HCT116 (cell line): Measurements from ENCODE around the gene PSTPIP2. TPM values are rescaled to one million over a fixed set of nuclear protein-coding genes. Genes with fewer than 3 reads are reported as not detected.

Source experiments
- ATAC-seq: fragments of 200-7000 bp; cut with Tn5 transposase; 2 replicates; pipeline ENCODE4 v1.9.1; 2020; ENCODE audit warnings: mild to moderate bottlenecking, moderate library complexity
- BruUV-seq: library from RNA; stranded (reverse); fragments of 400-500 nt; replicated peaks from 2 replicates; lab custom pipeline; 2021; lab: Mats Ljungman, UMichigan
- CTCF ChIA-PET: fragments of 300-600 bp; sonication (Branson Sonifier 250); formaldehyde crosslinking; loops from one replicate; lab custom pipeline; 2021; ENCODE audit warnings: antibody characterized with exemption; lab: Charles Lee
- POLR2A ChIA-PET: fragments of 300-600, 350-600 bp; sonication (Branson Sonifier 250); formaldehyde crosslinking; loops from one replicate; lab custom pipeline; 2021; ENCODE audit warnings: antibody characterized with exemption; lab: Charles Lee
- RAD21 ChIA-PET, 2 experiments: fragments of 300-600 bp; sonication (Branson Sonifier 250); formaldehyde crosslinking; loops; one replicate each; lab custom pipeline; 2023; ENCODE audit warnings: low total read pairs in 2 of 2; ENCODE audit not compliant: uncharacterized antibody in 2 of 2, unreplicated experiment in 2 of 2, low non-redundant PET in 1 of 2; lab: Charles Lee
- DNase-seq: peaks from one replicate; pipeline ENCODE4 v3.0.0-alpha.2; 2010; ENCODE audit warnings: low read depth, low spot score
- H2AFZ ChIP-seq: fragments of 200-600 bp; shearing (Covaris generic), sonication (generic); 2 replicates; pipeline ENCODE4 v1.6.1; 2017; ENCODE audit warnings: low read depth, mixed run types, mixed read lengths, antibody characterized with exemption, low read length; ENCODE audit not compliant: poor library complexity, severe bottlenecking
- H3K27ac ChIP-seq: 2 replicates; pipeline ENCODE4 v1.5.1; 2012; ENCODE audit warnings: low read depth, low read length
- H3K27me3 ChIP-seq: fragments of 200-600 bp; sonication (generic); 2 replicates; pipeline ENCODE4 v1.6.1; 2016; ENCODE audit warnings: mixed run types, low read length, mixed read lengths; ENCODE audit not compliant: insufficient read depth
- H3K36me3 ChIP-seq, 2 experiments: fragments of 200-500 bp in 1 of 2; fragments of 200-600 bp in 1 of 2; sonication (Bioruptor generic) in 1 of 2; sonication (generic) in 1 of 2; 2 replicates each; pipeline versions ENCODE4 v1.5.1 to v1.6.1; 2014 to 2016; ENCODE audit warnings: low read length in 2 of 2, inconsistent platforms in 1 of 2, mixed read lengths in 1 of 2, mixed run types in 1 of 2; ENCODE audit not compliant: insufficient read depth in 2 of 2, control insufficient read depth in 1 of 2
- H3K4me1 ChIP-seq, 2 experiments: fragments of 200-600 bp in 1 of 2; sonication (generic) in 1 of 2; 2 replicates each; pipeline versions ENCODE4 v1.5.1 to v1.6.1; 2012 to 2017; ENCODE audit warnings: low read length in 2 of 2, inconsistent platforms in 1 of 2, mild to moderate bottlenecking in 1 of 2, mixed read lengths in 1 of 2, mixed run types in 1 of 2, moderate library complexity in 1 of 2; ENCODE audit not compliant: insufficient read depth in 2 of 2, control insufficient read depth in 1 of 2
- H3K4me2 ChIP-seq: fragments of 200-600 bp; sonication (generic); 2 replicates; pipeline ENCODE4 v1.6.1; 2017; ENCODE audit warnings: mixed run types, low read length, mixed read lengths
- H3K4me3 ChIP-seq, 2 experiments: fragments of 200-600 bp in 1 of 2; sonication (generic) in 1 of 2; replicated peaks in 1 of 2; 2 replicates each; pipeline ENCODE4 v1.5.1; 2011 to 2016; ENCODE audit warnings: low read length in 2 of 2, control low read depth in 1 of 2, low read depth in 1 of 2, mild to moderate bottlenecking in 1 of 2, mixed read lengths in 1 of 2, mixed run types in 1 of 2
- H3K79me2 ChIP-seq: fragments of 200-600 bp; sonication (generic); 2 replicates; pipeline ENCODE4 v1.6.1; 2017; ENCODE audit warnings: mild to moderate bottlenecking, mixed run types, low read length, moderate library complexity, mixed read lengths; ENCODE audit not compliant: insufficient read depth
- H3K9ac ChIP-seq: fragments of 200-600 bp; sonication (generic); 2 replicates; pipeline ENCODE4 v1.6.1; 2016; ENCODE audit warnings: low read length, mixed read lengths
- H3K9me2 ChIP-seq: fragments of 200-600 bp; sonication (generic), shearing (Covaris generic); 2 replicates; pipeline ENCODE4 v1.6.1; 2017; ENCODE audit warnings: mixed run types, mild to moderate bottlenecking, moderate library complexity; ENCODE audit not compliant: insufficient read depth
- H3K9me3 ChIP-seq, 2 experiments: fragments of 200-500 bp in 1 of 2; fragments of 200-600 bp in 1 of 2; sonication (Bioruptor generic) in 1 of 2; sonication (generic) in 1 of 2; 2 replicates each; pipeline ENCODE4 v1.6.1; 2014 to 2017; ENCODE audit warnings: low read length in 2 of 2, mixed read lengths in 2 of 2, inconsistent platforms in 1 of 2, low read depth in 1 of 2, mild to moderate bottlenecking in 1 of 2, mixed run types in 1 of 2, moderate library complexity in 1 of 2; ENCODE audit not compliant: control insufficient read depth in 1 of 2, insufficient read depth in 1 of 2
- H4K20me1 ChIP-seq: fragments of 200-600 bp; sonication (generic), shearing (Covaris generic); 2 replicates; pipeline ENCODE4 v1.6.1; 2017; ENCODE audit warnings: mixed run types, mild to moderate bottlenecking, moderate library complexity; ENCODE audit not compliant: insufficient read depth
- CEBPB ChIP-seq: IDR thresholded peaks from 2 replicates; pipeline ENCODE4 v1.6.1; 2012; ENCODE audit warnings: low read depth
- EZH2 ChIP-seq: fragments of 200-600 bp; sonication (generic); IDR thresholded peaks from 2 replicates; pipeline ENCODE4 v1.6.1; 2017; ENCODE audit warnings: antibody characterized with exemption, mixed run types
- SIN3A ChIP-seq: IDR thresholded peaks from 2 replicates; pipeline ENCODE4 v1.6.1; 2012; ENCODE audit warnings: low read depth
- SRF ChIP-seq: IDR thresholded peaks from 2 replicates; pipeline ENCODE4 v1.6.1; 2012; ENCODE audit warnings: low read depth
- TCF7L2 ChIP-seq: IDR thresholded peaks from 2 replicates; pipeline ENCODE4 v1.7.0; 2011; ENCODE audit warnings: borderline replicate concordance, inconsistent platforms; ENCODE audit not compliant: insufficient read depth, insufficient read length; ENCODE audit errors: extremely low read depth
- YY1 ChIP-seq: IDR thresholded peaks from 2 replicates; pipeline ENCODE4 v1.6.1; 2011; ENCODE audit warnings: low read length, low read depth, moderate library complexity, mild to moderate bottlenecking; ENCODE audit not compliant: insufficient replicate concordance; ENCODE audit errors: extremely low read depth
- intact Hi-C: fragments of 100-400 bp; cut with micrococcal nuclease; formaldehyde crosslinking; loops from 2 replicates; pipeline ENCODE4 v1.10.0; 2022
- total RNA-seq: library from RNA; stranded (reverse); gene quantifications from one replicate; pipeline ENCODE4 v1.2.1, GENCODE V29; 2021; ENCODE audit not compliant: unreplicated experiment

PSTPIP2 gene
- total RNA-seq, 1 experiment from 2014 or later = 20.0 TPM

DNA sequence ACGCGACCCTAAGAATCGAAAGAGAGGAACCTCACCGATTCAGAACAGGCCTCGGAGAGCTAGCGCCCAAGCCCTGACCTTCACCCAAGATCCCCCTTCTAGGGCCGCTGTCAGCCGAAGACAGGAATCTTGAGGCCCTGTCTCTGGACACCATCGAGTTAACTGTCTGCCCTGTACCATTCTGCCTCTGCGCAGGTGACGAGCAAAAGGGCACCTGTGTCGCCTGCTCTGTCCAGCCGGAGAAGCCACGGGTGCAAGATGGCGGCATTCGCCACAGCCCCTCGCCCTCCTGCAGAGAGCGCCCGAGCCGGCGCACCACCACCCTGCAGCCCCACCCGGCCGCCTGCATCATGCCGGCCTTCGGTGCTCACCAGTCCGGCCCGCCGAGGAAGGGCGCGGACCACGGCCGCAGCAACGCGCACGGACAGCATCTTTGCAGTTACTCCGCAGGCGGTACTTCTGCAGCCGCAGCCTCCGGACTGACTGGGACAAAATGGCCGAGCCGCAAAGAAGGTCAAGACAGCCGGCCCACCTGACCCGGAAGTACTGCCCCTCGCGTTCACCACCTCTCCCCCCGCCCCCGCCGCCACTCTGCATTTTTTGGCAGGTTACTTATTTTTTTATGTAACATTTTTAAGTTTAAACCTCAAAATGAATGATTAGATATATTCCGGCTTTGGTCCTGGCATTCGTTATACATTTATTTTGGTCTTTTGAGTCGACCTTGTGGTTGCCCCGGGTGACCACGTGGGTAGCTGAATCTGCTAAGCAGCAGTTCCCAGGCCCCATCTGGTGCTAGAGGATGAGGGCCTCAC, 25.9 kb upstream of the PSTPIP2 start, which contains the start of gene ATP5F1A (continued):
- TF ChIP-seq CEBPB = no peak
- TF ChIP-seq YY1 = peak; percentile 91
- no peak for TF ChIP-seq SRF
- peak; percentile 26 for TF ChIP-seq TCF7L2

DNA sequence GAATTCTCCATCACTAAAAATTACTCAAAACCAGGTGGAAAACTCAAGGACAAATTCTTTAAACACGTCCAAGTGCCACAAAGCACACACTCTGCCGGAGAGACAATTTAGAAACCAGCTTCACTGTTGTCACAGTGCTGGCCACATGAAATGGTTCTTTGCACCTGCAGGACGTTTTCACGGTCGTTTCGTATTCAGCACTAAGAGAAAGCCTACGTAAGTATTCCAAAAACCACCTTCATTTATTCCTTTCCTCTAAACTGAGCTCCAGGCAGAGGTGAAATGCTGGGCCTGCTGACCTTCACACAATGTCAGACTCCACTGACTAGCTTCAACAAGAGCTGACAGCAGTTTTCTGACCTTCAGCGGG, 25.4 kb upstream of the PSTPIP2 start:
- Histone ChIP-seq H3K9me2 (no peaks in the 10 kb centered on the region), H3K9me3 (no peaks in the 10 kb centered on the region), H3K4me2 (peak overlapping the region; percentile 84), H4K20me1 (no peaks in the 10 kb centered on the region), H3K9ac (peak overlapping the region; percentile 95), H3K27ac (peak overlapping the region; percentile 91), H3K4me3 (peak overlapping the region; percentile 93 to 99), H3K36me3 (peaks cover 15 to 18% of the 10 kb centered on the region in 2 experiments; a peak in 3 of 4 replicates), H2AFZ (no peak overlapping the region), H3K79me2 (peaks cover 57% of the 10 kb centered on the region), H3K27me3 (no peaks in the 10 kb centered on the region), H3K4me1 (peaks cover 8 to 19% of the 10 kb centered on the region in 2 experiments; a peak in 3 of 4 replicates)
- ChIA-PET CTCF (interaction anchor here (1.1 kb wide), 1 partner anchor 561 kb away, joined by 3 read pairs; no protein-coding TSS in a partner anchor), POLR2A (interaction anchor here (0.7 to 1.1 kb wide), 2 partner anchors 16 to 24 kb away, joined by 3 read pairs; no protein-coding TSS in a partner anchor), RAD21 (interaction anchor here in 1 of 2 experiments (0.7 kb wide), 1 partner anchor 14 kb away, joined by 3 read pairs; no protein-coding TSS in a partner anchor)
- no peak for ATAC-seq
- TF ChIP-seq SIN3A (0 out of 2 replicates have a peak, but pooled peaks have one; percentile 5), EZH2 (no peak)
- no peak for DNase-seq
- BruUV-seq = no TSS peak
- intact Hi-C loops = no loop called here
